Panc1 (cell line): ENCODE results near the gene AFDN. TPM values are rescaled to one million over a fixed set of nuclear protein-coding genes. Genes with fewer than 3 reads are reported as not detected.

Experiments used
- ATAC-seq: fragments of 200-7000 bp; cut with Tn5 transposase; 2 replicates; pipeline ENCODE4 v1.9.1; 2020; ENCODE audit warnings: mild to moderate bottlenecking, moderate library complexity
- BruUV-seq: library from RNA; stranded (reverse); fragments of 400-500 nt; replicated peaks from 2 replicates; lab custom pipeline; 2021; lab: Mats Ljungman, UMichigan
- CTCF ChIA-PET: fragments of 300-600 bp; sonication (Branson Sonifier 250); formaldehyde crosslinking; loops from one replicate; lab custom pipeline; 2022; ENCODE audit warnings: antibody characterized with exemption; lab: Charles Lee
- POLR2A ChIA-PET: fragments of 300-600 bp; sonication (Branson Sonifier 250); formaldehyde crosslinking; loops from one replicate; lab custom pipeline; 2022; ENCODE audit warnings: antibody characterized with exemption; lab: Charles Lee
- DNase-seq: peaks from one replicate; pipeline ENCODE4 v3.0.0-alpha.2; 2010; ENCODE audit warnings: low read depth, low spot score
- H3K27ac ChIP-seq: 2 replicates; pipeline ENCODE4 v1.5.1; 2011; ENCODE audit warnings: mild to moderate bottlenecking, low read length, inconsistent platforms
- H3K27me3 ChIP-seq: fragments of 200-500 bp; sonication (Bioruptor generic); 2 replicates; pipeline ENCODE4 v1.6.0; 2014; ENCODE audit warnings: low read length, inconsistent platforms; ENCODE audit not compliant: control insufficient read depth, insufficient read depth
- H3K36me3 ChIP-seq: fragments of 200-500 bp; sonication (Bioruptor generic); 2 replicates; pipeline ENCODE4 v1.5.1; 2014; ENCODE audit warnings: inconsistent platforms, mild to moderate bottlenecking, low read length, moderate library complexity; ENCODE audit not compliant: control insufficient read depth, insufficient read depth
- H3K4me1 ChIP-seq: 2 replicates; pipeline ENCODE4 v1.5.1; 2011; ENCODE audit warnings: inconsistent platforms, mild to moderate bottlenecking, low read length, moderate library complexity; ENCODE audit not compliant: control insufficient read depth, insufficient read depth
- H3K4me3 ChIP-seq, 2 experiments: 2 replicates each; pipeline ENCODE4 v1.5.1; 2011 to 2012; ENCODE audit warnings: low read depth in 2 of 2, low read length in 2 of 2, mild to moderate bottlenecking in 2 of 2, inconsistent platforms in 1 of 2, moderate library complexity in 1 of 2
- H3K9me3 ChIP-seq: fragments of 200-500 bp; sonication (Bioruptor generic); 2 replicates; pipeline ENCODE4 v1.5.1; 2014; ENCODE audit warnings: low read depth, mild to moderate bottlenecking, inconsistent platforms, low read length, moderate library complexity; ENCODE audit not compliant: control insufficient read depth, insufficient read depth
- POLR2AphosphoS5 ChIP-seq: IDR thresholded peaks from 2 replicates; pipeline ENCODE4 v1.6.1; 2012; ENCODE audit warnings: mild to moderate bottlenecking, low read depth, low read length, moderate library complexity
- SIN3A ChIP-seq: IDR thresholded peaks from 2 replicates; pipeline ENCODE4 v1.6.1; 2012; ENCODE audit warnings: low read depth, mild to moderate bottlenecking, low read length, moderate library complexity, borderline replicate concordance; ENCODE audit not compliant: insufficient read depth
- TCF7L2 ChIP-seq: IDR thresholded peaks from 2 replicates; pipeline ENCODE4 v1.6.1; 2011; ENCODE audit warnings: mild to moderate bottlenecking, low read depth, low read length, inconsistent platforms
- in situ Hi-C: cut with HindIII; loops from 2 replicates; pipeline ENCODE4 v1.10.0; 2016; ENCODE audit warnings: low sequenced_read_pairs, low pct_unique_long_range_greater_than_20kb
- intact Hi-C: fragments of 100-400 bp; cut with micrococcal nuclease; formaldehyde crosslinking; loops from one replicate; pipeline ENCODE4 v1.10.0; 2022; ENCODE audit not compliant: unreplicated experiment
- total RNA-seq: library from RNA; stranded (reverse); gene quantifications from one replicate; pipeline ENCODE4 v1.2.1, GENCODE V29; 2021; ENCODE audit not compliant: unreplicated experiment
- TF ChIP-seq, protein P1 (sequence below), 2 experiments: IDR thresholded peaks; 2 replicates each; pipeline ENCODE4 v1.6.1; 2011 to 2012; ENCODE audit warnings: low read depth in 2 of 2, control low read depth in 1 of 2, low read length in 1 of 2, mild to moderate bottlenecking in 1 of 2, moderate library complexity in 1 of 2; ENCODE audit not compliant: insufficient read depth in 1 of 2
- TF ChIP-seq, protein P2 (sequence below): fragments of 450-650 bp; IDR thresholded peaks from 2 replicates; pipeline ENCODE4 v1.5.1; 2017; ENCODE audit warnings: mild to moderate bottlenecking

Gene AFDN
- total RNA-seq, 1 experiment from 2014 or later, result 143 TPM

GRCh38 chr6:167954151-167954550 is 127.4 kb downstream of the AFDN start:
- in situ Hi-C loops (no loop called here), intact Hi-C loops (no loop called here)
- TF ChIP-seq TCF7L2, result no peak
- no peak for TF ChIP-seq POLR2AphosphoS5
- TF ChIP-seq SIN3A, result no peak
- TF ChIP-seq, protein P1, sequence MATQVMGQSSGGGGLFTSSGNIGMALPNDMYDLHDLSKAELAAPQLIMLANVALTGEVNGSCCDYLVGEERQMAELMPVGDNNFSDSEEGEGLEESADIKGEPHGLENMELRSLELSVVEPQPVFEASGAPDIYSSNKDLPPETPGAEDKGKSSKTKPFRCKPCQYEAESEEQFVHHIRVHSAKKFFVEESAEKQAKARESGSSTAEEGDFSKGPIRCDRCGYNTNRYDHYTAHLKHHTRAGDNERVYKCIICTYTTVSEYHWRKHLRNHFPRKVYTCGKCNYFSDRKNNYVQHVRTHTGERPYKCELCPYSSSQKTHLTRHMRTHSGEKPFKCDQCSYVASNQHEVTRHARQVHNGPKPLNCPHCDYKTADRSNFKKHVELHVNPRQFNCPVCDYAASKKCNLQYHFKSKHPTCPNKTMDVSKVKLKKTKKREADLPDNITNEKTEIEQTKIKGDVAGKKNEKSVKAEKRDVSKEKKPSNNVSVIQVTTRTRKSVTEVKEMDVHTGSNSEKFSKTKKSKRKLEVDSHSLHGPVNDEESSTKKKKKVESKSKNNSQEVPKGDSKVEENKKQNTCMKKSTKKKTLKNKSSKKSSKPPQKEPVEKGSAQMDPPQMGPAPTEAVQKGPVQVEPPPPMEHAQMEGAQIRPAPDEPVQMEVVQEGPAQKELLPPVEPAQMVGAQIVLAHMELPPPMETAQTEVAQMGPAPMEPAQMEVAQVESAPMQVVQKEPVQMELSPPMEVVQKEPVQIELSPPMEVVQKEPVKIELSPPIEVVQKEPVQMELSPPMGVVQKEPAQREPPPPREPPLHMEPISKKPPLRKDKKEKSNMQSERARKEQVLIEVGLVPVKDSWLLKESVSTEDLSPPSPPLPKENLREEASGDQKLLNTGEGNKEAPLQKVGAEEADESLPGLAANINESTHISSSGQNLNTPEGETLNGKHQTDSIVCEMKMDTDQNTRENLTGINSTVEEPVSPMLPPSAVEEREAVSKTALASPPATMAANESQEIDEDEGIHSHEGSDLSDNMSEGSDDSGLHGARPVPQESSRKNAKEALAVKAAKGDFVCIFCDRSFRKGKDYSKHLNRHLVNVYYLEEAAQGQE (IDR thresholded peaks at IDR 0.05; ENCODE audit: insufficient read depth in 1 of 2, low read depth in 2 of 2, low read length in 1 of 2), result no peak
- TF ChIP-seq, protein P2, sequence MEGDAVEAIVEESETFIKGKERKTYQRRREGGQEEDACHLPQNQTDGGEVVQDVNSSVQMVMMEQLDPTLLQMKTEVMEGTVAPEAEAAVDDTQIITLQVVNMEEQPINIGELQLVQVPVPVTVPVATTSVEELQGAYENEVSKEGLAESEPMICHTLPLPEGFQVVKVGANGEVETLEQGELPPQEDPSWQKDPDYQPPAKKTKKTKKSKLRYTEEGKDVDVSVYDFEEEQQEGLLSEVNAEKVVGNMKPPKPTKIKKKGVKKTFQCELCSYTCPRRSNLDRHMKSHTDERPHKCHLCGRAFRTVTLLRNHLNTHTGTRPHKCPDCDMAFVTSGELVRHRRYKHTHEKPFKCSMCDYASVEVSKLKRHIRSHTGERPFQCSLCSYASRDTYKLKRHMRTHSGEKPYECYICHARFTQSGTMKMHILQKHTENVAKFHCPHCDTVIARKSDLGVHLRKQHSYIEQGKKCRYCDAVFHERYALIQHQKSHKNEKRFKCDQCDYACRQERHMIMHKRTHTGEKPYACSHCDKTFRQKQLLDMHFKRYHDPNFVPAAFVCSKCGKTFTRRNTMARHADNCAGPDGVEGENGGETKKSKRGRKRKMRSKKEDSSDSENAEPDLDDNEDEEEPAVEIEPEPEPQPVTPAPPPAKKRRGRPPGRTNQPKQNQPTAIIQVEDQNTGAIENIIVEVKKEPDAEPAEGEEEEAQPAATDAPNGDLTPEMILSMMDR, result no peak
- BruUV-seq, result no TSS peak
- Histone ChIP-seq H3K27me3 (no peaks in the 10 kb centered on the region), H3K4me3 (no peak overlapping the region), H3K4me1 (no peaks in the 10 kb centered on the region), H3K27ac (no peak overlapping the region), H3K36me3 (peaks cover 10% of the 10 kb centered on the region), H3K9me3 (no peaks in the 10 kb centered on the region)
- ChIA-PET CTCF (no interaction called here), POLR2A (no interaction called here)
- DNase-seq (no peak), ATAC-seq (no peak)

DNA sequence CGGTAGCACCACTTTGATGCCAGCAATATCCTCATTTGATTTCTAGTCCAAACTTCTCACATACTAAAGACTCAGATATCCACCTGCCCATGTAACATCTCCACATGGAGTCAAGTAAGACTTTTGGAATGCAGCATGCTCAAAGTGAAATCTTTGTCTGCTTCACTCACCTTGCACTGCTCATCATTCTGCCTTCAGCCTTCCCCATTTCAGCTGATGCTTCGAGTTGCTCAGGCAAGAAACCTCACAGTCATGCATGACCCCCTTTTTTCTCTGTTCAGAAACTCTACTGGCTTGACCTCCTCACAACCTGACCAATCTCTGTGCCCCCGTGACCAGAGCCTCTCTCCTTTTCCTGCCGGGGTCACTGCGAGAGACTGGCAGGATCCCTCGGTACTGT is 129.8 kb downstream of the AFDN start:
- no TSS peak for BruUV-seq
- no peaks in the 10 kb centered on the region for H3K27me3 ChIP-seq
- DNase-seq (no peak), ATAC-seq (no peak; the same call in 1 of the 2 replicates)
- in situ Hi-C loops, result no loop called here
- no peaks in the 10 kb centered on the region for H3K4me1 ChIP-seq
- TF ChIP-seq TCF7L2, result no peak
- TF ChIP-seq SIN3A, result no peak
- TF ChIP-seq POLR2AphosphoS5, result no peak
- TF ChIP-seq, protein P1 (IDR thresholded peaks at IDR 0.05; ENCODE audit: insufficient read depth in 1 of 2, low read depth in 2 of 2, low read length in 1 of 2), result no peak
- TF ChIP-seq, protein P2, result no peak
- intact Hi-C loops, result no loop called here
- peaks cover under 1% of the 10 kb centered on the region; the same call in 1 of the 2 replicates for H3K36me3 ChIP-seq
- POLR2A ChIA-PET, result no interaction called here
- no peaks in the 10 kb centered on the region for H3K9me3 ChIP-seq
- no peak overlapping the region for H3K4me3 ChIP-seq
- H3K27ac ChIP-seq, result no peak overlapping the region
- CTCF ChIA-PET, result no interaction called here
